Measurements from ENCODE around the gene BOLA2.
"Not testable (repeated sequence)": the region's sequence is repeated elsewhere in the genome, so short reads cannot be mapped to it uniquely, and the experiment has no call there.

BOLA2 gene

DNA sequence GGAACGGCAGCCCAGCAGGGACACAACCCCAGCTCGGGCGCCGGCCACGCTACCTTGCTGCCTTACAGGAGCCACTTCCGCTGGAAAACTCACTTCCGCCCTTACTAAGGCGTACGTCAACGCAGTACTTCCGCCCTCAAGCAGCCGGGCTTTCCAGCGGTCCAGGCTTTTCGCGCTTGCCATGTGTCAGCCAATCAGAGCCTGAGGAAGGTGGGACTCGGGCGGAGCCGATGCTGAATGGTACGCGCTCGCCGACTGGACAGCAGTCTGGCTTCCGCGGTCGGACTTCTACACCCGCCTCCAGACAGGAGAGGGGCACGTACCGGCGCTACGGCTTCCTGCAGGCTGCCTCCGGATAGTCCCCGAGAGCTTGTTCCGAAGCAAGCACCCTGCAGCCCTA lies at the start of gene BOLA2, which contains the start of gene SLX1B:
Gene BOLA2, minus strand, starts transcription at position 83 of the 400 bp plus-strand sequence. CDS start 98 bp downstream, outside the sequence.
Gene SLX1B, plus strand, starts transcription at position 265 of the 400 bp plus-strand sequence.
- DNase-seq (ENCODE audit: low spot score), result not testable (repeated sequence)

DNA sequence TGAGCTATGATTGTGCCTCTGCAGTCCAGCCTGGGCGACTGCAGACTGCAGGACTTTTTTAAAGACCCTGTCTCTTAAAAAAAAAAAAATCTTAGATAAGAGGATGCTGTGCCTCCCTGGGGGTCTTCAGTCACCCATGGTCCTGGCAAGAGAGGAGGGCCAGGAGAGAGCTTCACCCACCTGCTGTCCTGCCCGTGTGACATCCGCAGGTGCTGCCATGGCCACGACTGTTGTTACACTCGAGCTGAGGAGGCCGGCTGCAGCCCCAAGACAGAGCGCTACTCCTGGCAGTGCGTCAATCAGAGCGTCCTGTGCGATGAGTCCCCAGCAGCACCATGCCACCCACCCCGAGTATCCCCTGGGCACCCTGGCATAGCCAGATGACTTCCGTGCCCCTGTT lies 28.1 kb upstream of the BOLA2 start:
- DNase-seq (ENCODE audit: low spot score), result not testable (repeated sequence)

DNA sequence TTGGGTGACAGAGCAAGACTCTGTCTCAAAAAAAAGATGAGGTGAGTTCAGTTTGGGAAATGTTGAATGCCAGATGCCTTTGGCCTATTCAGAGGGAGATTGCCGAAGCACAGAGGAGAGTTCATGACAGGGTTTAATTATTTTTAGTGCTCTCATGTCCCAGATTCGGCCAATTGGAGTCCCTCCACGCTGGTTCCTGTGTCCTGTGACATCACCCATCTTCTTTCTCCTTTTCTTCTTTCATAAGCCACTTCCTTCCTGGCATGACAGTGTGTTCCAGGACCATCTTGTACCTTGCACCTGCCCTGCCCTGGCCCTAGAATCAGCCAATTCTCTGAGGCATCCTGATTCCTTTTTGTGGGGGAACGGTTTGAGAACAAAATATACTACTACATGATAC lies 17.9 kb upstream of the BOLA2 start:
- not testable (repeated sequence) for DNase-seq (ENCODE audit: low spot score)

DNA sequence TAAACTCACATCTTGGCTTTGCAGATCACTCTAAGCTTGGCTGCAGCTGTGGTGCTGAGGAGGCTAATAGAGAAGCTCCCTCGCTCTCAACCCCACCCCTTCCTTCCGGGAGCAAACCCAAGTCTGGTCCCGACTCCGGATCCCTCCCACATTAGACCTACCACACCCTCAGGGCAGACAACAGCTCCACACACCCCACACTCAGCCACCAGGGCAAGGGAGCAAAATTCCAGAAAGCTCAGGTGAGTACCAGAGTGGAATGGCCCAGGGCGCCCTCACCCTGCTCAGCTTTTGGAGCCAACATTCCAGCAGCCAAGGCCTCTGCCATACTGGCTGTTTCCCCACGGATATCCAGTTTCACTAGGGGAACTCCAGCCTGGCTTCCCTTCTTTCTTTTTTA lies 15.5 kb upstream of the BOLA2 start:
- not testable (repeated sequence) for DNase-seq (ENCODE audit: low spot score)

DNA sequence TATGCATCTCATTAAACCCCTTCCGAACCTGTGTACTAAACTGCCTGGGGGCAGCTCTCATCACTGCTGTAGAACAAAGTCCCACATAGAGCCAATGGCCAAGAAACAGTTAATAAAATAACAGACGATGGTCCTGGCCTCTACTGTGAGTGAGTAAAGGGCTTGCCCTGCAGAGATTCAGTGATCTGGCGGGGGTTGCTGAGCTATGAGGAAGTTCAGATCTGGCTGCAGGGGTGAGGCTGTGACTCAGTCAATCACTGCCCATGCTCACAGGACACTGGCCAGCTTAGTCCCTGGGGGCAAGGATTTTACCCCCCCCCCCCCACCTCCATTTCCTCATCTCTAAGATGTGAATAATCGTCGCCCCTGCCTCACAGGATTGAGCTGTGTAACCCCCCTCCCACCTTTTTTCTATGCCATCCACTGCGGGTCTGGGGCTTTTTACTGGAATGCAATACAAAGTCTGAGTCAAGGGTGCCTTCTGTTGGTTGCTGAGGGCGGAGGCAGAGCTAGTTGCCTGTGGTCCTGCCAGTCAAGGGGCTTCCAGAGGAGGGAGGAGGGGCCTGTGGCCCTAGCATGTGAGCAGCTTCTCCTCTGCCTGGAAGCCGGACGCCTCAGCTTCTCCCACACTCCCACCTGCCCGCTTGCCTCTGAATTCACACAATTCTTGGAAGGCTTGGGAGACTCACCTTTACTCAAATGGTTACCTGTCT lies 13.7 kb upstream of the BOLA2 start:
- not testable (repeated sequence) for DNase-seq (ENCODE audit: low spot score)

DNA sequence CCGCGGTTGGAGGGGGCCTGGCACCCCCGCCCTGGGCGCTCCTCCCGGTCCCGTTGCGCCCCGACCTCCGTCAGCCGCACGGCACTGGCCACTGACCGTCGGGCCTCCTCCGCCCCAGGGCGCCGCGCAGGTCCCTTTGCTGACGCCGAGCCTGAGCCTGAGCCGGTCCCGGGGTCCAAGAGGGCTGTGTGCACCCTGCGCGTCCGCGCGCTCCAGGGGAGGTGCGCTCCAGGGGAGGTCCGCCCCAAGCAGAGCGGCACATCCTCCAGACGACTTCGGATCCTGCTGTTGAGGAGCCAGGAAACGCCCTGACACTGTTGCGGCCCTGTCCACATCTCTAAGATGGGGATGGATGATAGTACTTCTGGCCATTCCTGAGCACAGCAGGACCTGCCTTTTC lies 12.8 kb upstream of the BOLA2 start:
- DNase-seq (ENCODE audit: low spot score), result not testable (repeated sequence)

DNA sequence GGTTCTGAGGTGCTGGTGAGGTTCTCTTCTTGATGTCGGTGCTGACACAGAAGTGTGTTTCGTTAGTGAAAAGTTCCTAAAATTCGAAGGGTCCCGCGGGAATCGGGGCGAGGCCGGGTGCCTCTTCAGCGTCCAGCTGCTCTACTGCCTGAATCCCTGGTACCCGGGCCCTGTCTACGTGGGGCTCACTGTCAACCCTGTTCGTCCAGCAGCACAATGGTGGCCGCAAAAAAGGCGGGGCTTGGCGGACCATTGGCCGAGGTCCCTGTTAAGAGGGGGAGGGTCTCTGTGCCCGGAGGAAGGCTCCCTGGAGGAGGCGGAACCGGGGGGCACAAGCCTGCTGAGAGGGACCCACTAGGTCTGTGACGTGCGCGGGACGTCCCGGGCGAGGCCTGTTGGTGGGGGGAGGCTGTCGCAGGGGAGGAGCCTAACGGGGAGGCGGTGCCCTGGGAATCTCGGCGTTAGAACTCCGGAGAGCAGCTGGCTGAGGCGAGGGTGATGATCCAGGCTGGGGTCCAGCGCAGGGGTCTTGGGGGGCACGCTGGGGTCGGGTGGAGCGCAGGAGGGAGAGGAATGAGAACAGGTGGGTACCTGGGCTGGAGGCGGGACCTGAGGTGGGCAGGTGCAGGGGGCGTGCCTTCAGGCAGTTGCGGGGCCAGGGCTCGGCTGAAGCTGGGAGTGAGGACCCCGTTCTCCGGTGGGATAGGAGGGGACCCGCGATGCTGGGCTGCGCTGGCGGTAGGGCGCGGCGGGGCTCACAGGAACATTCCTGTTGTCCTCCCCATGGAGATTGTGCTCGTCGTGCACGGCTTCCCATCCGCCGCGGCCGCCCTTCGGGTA lies 12.1 kb upstream of the BOLA2 start:
- not testable (repeated sequence) for DNase-seq (ENCODE audit: low spot score)

DNA sequence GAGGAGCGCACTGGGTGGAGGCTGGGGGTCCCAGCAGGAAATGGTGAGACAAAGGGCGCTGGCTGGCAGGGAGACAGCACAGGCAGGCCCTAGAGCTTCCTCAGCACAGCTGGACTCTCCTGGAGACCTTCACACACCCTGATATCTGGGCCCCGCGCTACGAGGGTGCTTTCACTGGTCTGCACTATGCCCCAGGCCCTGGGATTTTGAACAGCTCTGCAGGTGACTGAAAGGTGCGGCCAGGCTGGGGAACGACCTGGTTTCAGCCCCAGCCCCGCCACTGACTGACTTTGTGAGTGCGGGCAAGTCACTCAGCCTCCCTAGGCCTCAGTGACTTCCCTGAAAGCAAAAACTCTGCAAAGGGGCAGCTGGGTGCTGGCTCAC lies 6.5 kb upstream of the BOLA2 start:
- not testable (repeated sequence) for DNase-seq (ENCODE audit: low spot score)

DNA sequence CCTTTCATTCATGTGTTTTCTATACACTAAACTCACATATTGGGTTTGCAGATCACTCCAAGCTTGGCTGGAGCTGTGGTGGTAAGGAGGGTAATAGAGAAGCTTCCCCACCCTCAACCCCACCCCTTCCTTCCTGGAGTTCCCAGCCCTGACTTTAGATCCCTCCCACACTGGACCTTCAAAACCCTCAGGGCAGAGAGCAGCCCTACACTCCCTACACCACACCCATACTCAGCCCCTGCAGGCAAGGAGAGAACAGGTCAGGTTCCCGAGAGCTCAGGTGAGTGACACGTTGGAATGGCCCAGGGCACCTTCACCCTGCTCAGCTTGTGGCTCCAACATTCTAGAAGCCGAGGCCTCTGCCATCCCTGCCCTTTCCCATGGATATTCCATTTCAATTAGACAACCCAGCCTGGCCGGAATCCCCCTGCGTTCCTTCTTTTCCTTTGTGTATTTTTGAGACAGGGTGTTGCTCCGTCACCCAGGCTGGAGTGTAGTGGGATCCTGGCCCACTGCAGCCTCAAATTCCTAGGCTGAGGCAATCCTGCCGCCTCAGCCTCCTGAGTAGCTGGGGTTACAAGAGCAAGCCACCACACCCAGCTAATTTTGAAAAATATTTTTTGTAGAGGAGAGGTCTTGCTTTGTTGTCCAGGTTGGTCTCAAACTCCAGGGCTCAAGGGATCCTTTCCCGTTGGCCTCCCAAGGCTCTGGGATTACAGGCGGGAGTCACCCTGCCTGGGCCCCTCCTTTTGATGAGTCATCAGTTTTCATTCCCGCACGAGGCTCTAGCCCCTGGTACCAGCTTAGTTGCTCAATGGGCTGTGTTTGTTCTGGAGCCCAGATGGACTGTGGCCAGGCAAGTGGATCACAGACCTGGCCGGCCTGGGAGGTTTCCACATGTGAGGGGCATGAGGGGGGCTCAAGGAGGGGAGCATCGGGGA lies 5.8 kb upstream of the BOLA2 start, which contains the start of gene SULT1A4:
Gene SULT1A4, plus strand, starts transcription at position 208 of the 941 bp plus-strand sequence. CDS start 1,473 bp downstream, outside the sequence.
- not testable (repeated sequence) for DNase-seq (ENCODE audit: low spot score)

DNA sequence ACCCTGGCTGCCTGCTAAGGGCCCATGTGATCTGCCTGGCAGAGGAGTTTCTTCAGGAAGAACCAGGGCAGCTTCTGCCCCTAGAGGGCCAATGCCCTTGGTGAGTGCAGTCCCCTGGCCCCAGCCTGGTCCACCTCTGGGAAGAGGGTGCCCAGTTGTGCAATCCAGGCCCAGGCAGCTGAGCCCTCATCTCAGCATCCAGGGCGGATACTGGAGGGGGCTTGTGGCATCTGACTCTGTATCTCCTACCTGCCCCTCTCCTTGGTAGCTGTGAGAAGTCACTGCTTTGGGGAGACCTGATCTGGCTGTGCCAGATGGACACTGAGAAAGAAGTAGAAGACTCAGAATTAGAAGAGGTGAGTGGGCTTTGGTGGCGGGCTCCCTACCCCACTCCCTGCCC lies 3.5 kb upstream of the BOLA2 start:
- DNase-seq (ENCODE audit: low spot score), result not testable (repeated sequence)

DNA sequence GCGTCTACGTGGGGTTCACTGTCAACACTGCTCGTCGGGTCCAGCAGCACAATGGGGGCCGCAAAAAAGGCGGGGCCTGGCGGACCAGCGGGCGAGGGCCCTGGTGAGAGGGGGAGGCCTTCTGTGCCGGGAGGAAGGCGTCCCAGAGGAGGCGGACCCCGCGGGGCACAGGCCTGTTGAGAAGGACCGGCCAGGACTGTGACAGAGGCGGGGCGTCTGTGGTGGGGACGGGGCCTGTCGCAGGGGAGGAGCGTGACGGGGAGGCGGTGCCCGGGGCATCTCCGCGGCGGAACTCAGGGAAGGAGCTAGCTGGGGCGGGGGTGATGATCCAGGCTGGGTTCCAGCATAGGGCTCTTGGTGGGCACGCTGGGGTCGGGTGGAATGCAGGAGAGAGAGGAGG lies 677 bp upstream of the BOLA2 start:
- not testable (repeated sequence) for DNase-seq (ENCODE audit: low spot score)

DNA sequence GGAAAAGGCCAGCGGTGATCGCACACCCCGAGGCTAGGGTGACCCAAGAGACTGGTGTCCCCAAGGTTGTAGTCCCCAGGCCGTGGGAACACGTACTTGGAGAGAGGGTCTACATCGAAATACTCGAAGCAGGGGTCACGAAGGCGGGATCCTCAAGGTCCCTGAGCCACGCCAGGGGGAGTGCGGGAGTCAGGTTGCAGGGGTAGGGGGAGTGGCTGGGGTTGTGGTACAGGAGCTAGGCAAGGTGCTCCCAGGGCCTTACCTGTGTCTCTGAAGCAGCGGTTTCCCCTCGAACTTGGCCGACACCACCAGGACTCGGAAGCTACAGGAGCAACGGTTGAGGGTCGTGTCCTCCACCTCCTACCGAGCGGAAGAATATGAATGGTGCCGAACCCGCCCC lies 397 bp downstream of the BOLA2 start:
- DNase-seq (ENCODE audit: low spot score), result not testable (repeated sequence)

DNA sequence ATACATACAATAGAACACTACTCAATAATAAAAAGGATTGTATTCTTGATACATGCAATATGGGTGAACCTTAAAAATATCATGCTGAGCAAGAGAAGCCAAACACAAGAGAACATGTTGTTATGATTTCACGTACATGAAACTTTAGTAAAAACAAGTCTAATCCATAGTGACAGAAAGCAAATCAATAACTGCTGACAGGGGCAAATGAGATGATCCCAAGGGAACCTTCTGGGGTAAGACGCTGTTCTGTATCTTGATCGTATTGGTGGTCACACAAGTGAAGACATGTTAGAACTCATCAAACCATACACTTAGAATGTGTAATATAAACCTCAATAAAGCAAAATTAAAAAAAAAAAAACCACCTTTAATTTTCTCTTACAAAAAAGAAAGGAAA lies 28.8 kb downstream of the BOLA2 start:
- not testable (repeated sequence) for DNase-seq (ENCODE audit: low spot score)

DNA sequence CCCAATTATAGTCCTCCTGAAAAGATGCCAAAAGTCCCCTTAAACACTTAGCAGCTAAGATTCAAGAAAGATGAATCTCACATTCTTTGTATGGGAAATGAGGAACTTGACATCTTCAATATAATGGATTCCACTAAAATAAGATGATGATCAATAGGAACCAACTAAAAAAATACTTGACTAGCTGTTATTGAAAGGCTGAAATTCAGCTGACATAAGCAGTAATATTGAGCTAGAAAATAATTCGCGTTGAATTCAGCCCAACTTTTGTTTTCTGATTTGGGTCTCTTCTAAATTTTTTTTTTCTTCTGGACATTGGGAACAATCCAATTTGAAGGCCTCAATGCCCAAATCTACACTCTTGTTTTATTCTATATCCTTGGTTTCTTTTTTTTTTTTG lies 30.6 kb downstream of the BOLA2 start:
- not testable (repeated sequence) for DNase-seq (ENCODE audit: low spot score)

DNA sequence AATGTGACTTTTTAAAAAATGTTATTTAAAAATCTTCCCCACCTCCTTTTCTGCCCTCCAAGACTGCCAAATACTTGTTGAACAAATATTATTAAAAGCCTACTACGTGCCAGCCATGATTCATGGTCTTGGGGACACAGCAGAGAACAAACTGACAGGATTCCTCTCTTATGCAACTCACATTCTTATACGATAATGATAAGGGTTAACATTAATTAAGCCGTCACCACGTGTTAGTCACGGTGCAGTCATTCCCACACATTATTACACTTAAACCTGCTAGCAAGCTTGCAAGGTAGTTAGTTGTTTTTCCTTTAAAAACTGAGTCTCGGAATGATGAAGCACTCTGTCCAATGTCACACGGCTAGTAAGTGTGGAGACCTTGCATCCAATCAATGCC lies 48.9 kb downstream of the BOLA2 start:
- not testable (repeated sequence) for DNase-seq (ENCODE audit: low spot score)

Measured in pons (tissue), 1 donor.